Dedifferentiated amniotic fluid mesenchymal stem cell (primary cell): ENCODE measurements around the gene CYB561.

Experiments
- DNase-seq: peaks from one replicate; pipeline ENCODE4 v3.0.0-alpha.2; 2016; ENCODE audit errors: extremely low spot score

Gene CYB561

GRCh38 chr17:63434951-63435571 lies 11.0 kb downstream of the CYB561 start:
- no peak for DNase-seq

GRCh38 chr17:63433746-63434591 lies 12.1 kb downstream of the CYB561 start:
- peak; percentile 68 for DNase-seq

DNA sequence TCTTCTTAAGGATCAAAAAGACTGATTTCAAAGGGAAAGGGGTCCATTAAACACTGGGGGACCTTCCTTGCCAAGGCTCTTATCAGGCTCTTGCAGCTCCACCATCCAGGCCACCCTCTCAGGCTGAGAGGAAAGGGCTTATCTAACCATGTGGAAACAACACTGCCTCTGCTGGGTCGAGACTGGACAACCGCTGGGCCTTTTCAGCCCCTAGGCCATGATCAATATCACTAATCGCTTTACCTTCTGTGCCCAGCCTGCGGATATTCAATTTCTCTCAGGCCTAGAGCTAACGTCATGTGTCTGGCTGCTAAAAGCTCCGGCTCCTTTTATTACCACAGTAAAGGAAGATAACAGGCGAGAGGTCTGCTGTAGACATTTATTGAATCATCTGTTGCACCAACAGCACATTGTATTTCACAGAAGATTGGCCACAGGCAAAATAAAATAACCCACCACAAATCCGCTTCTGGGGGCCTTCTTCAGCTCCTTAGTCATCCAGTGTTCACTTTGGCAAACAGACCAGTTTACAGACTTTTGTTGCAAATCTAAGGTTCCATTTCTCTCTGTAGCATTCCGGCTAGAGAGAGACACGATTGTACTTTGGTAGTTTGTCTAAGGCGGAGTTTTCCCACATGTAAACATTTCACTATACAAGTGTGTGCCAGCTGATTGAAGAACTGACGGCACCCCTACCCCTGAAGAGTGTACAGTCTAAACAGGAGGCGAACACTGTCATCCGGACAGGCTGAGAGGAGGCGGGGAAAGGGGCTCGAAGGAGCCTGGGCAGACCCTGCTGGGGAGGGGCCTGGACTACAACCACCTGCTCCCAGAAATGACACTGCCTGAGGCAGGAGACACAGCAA lies 13.9 kb downstream of the CYB561 start:
- DNase-seq = no peak

DNA sequence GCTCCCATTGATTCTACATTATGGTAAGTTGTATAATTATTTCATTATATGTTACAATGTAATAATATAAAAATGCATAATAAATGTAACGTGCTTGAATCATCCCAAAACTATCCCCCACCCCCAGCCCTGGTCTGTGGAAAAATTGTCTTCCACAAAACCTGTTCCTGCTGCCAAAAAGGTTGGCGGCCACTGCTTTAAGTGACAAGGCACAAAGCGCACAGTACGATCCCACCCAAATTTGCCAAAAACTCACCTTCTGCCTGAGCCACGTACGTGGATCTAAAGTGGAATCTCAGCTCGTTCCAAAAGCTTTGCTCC lies 14.5 kb downstream of the CYB561 start:
- no peak for DNase-seq

- DNase-seq = no peak
Observed at GRCh38 chr17:63430223-63430622, 15.9 kb downstream of the CYB561 start.

GRCh38 chr17:63429766-63430165 lies 16.3 kb downstream of the CYB561 start:
- DNase-seq = no peak

GRCh38 chr17:63426917-63427308 lies 19.2 kb downstream of the CYB561 start:
- no peak for DNase-seq

GRCh38 chr17:63426041-63426916 lies 19.8 kb downstream of the CYB561 start:
- DNase-seq = no peak

- DNase-seq = peak; percentile 87
Observed at GRCh38 chr17:63425483-63425882, 20.6 kb downstream of the CYB561 start.

GRCh38 chr17:63423963-63424362 lies 22.1 kb downstream of the CYB561 start:
- DNase-seq = no peak

GRCh38 chr17:63423251-63423950 lies 22.7 kb downstream of the CYB561 start:
- no peak for DNase-seq

DNA sequence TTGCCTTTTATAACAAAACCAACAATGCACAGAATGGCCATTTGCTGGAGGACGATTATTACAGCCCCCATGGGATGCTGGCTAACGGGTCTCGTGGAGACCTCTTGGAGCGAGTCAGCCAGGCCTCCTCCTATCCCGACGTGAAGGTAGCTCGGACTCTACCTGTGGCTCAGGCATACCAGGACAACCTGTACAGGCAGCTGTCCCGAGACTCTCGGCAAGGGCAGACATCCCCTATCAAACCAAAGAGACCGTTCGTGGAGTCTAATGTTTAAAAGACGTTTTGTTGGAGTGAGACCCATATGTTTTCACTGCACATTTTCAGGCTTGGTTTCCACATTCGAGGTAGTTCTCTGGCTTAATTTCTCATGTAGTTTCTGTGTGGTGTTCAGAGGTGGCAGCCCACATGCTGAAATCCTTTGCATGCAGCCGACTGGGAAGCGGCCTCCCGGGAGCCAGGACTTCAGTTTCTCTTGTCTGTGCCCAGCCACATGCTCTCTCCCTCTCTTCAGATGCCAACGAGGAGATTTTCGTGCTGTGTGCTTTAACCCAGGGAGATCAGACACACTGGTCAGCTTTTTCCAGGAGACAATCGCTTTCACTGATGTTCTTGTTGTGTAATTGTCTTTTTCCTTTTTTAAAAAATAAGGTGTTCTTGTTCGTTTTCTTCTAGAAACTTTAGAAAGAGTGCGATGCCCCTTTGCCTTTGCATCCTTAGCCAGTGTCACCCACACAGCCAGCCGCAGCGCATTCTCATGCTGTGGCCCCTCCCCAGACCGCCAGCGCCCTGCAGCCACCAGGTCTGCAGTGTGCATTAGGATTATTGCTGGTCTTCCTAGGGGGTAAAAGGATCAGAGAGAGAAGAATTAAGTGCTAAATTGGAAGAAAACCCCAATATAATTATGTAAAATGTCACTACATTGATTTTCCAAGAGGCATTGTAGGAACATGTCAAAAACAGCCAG lies 24.1 kb downstream of the CYB561 start:
- DNase-seq = no peak

- no peak for DNase-seq
Observed at GRCh38 chr17:63420868-63421680, 25.0 kb downstream of the CYB561 start.

GRCh38 chr17:63419949-63420867 lies 25.9 kb downstream of the CYB561 start:
- DNase-seq = no peak

- DNase-seq = no peak
Observed at GRCh38 chr17:63419398-63419797, 26.7 kb downstream of the CYB561 start.

- DNase-seq = no peak
Observed at GRCh38 chr17:63418540-63418939, 27.6 kb downstream of the CYB561 start.

- no peak for DNase-seq
Observed at GRCh38 chr17:63414222-63414621, 31.9 kb downstream of the CYB561 start.

GRCh38 chr17:63413128-63413527 lies 33.0 kb downstream of the CYB561 start:
- no peak for DNase-seq
